ENCODE results near the gene TARBP1.

DNA sequence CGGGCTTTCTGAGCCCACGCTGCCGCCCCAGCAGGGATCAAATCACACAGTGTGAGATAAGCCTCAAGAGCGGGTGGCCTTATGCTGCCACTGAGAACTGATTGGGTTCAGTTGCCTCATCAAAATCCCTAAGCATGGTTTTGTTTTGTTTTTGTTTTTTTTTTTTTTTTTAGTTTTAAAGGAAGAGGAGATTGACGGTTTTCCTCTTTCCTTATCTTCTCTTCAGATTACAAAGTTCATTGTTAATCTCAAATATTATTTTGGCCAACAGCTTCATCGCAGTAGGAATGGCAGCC lies 105.1 kb downstream of the TARBP1 start:
- TF ChIP-seq, protein P1, sequence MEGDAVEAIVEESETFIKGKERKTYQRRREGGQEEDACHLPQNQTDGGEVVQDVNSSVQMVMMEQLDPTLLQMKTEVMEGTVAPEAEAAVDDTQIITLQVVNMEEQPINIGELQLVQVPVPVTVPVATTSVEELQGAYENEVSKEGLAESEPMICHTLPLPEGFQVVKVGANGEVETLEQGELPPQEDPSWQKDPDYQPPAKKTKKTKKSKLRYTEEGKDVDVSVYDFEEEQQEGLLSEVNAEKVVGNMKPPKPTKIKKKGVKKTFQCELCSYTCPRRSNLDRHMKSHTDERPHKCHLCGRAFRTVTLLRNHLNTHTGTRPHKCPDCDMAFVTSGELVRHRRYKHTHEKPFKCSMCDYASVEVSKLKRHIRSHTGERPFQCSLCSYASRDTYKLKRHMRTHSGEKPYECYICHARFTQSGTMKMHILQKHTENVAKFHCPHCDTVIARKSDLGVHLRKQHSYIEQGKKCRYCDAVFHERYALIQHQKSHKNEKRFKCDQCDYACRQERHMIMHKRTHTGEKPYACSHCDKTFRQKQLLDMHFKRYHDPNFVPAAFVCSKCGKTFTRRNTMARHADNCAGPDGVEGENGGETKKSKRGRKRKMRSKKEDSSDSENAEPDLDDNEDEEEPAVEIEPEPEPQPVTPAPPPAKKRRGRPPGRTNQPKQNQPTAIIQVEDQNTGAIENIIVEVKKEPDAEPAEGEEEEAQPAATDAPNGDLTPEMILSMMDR (IDR thresholded peaks at IDR 0.05) = no peak
- TF ChIP-seq EP300 (IDR thresholded peaks at IDR 0.05) = no peak

All from ovary (tissue), 3 donors.